HEK293 (cell line): ENCODE data around the gene RPAP3.

Source experiments
- CTCF ChIP-seq: fragments of 450-650 bp; formaldehyde crosslinking; IDR thresholded peaks from 2 replicates; pipeline ENCODE4 v1.5.1; 2016; ENCODE audit warnings: missing biosample characterization, missing genetic modification characterization
- REST ChIP-seq: fragments of 450-650 bp; formaldehyde crosslinking; IDR thresholded peaks from 2 replicates; pipeline ENCODE4 v1.5.1; 2016; ENCODE audit warnings: missing biosample characterization, missing genetic modification characterization
- SCRT2 ChIP-seq: fragments of 450-650 bp; formaldehyde crosslinking; IDR thresholded peaks from 2 replicates; pipeline ENCODE4 v1.5.1; 2016; ENCODE audit warnings: missing biosample characterization, missing genetic modification characterization
- ZNF121 ChIP-seq: fragments of 450-650 bp; formaldehyde crosslinking; IDR thresholded peaks from 2 replicates; pipeline ENCODE4 v1.5.1; 2016; ENCODE audit warnings: missing biosample characterization, missing genetic modification characterization
- ZNF37A ChIP-seq: fragments of 450-650 bp; IDR thresholded peaks from 2 replicates; pipeline ENCODE4 v1.5.1; 2018; ENCODE audit warnings: missing biosample characterization, missing genetic modification characterization
- ZNF501 ChIP-seq: fragments of 450-650 bp; formaldehyde crosslinking; IDR thresholded peaks from 2 replicates; pipeline ENCODE4 v1.5.1; 2016; ENCODE audit warnings: missing biosample characterization, missing genetic modification characterization
- ZNF558 ChIP-seq: fragments of 450-650 bp; formaldehyde crosslinking; IDR thresholded peaks from 2 replicates; pipeline ENCODE4 v1.5.1; 2016; ENCODE audit warnings: missing biosample characterization, missing genetic modification characterization
- ZNF785 ChIP-seq: fragments of 450-650 bp; formaldehyde crosslinking; IDR thresholded peaks from 2 replicates; pipeline ENCODE4 v1.5.1; 2016; ENCODE audit warnings: missing biosample characterization, missing genetic modification characterization

- no peak for TF ChIP-seq ZNF37A (tag by site-specific recombination)
- TF ChIP-seq CTCF (tag by site-specific recombination): no peak
- no peak for TF ChIP-seq REST
- TF ChIP-seq ZNF501 (tag by site-specific recombination): no peak
- TF ChIP-seq ZNF121 (tag by site-specific recombination): no peak
- no peak for TF ChIP-seq ZNF785 (tag by site-specific recombination)
- no peak for TF ChIP-seq ZNF558 (tag by site-specific recombination)
- TF ChIP-seq SCRT2 (tag by site-specific recombination): no peak
Observed at GRCh38 chr12:47704719-47705118, 1.1 kb downstream of the RPAP3 start.
